ENCODE measurements around the gene WNT9A. TPM values are rescaled to one million over a fixed set of nuclear protein-coding genes. Genes with fewer than 3 reads are reported as not detected.
"Not testable (repeated sequence)": the region's sequence is repeated elsewhere in the genome, so short reads cannot be mapped to it uniquely, and the experiment has no call there.

Gene WNT9A
- total RNA-seq, 1 experiment from 2014 or later: 2.7 TPM

DNA sequence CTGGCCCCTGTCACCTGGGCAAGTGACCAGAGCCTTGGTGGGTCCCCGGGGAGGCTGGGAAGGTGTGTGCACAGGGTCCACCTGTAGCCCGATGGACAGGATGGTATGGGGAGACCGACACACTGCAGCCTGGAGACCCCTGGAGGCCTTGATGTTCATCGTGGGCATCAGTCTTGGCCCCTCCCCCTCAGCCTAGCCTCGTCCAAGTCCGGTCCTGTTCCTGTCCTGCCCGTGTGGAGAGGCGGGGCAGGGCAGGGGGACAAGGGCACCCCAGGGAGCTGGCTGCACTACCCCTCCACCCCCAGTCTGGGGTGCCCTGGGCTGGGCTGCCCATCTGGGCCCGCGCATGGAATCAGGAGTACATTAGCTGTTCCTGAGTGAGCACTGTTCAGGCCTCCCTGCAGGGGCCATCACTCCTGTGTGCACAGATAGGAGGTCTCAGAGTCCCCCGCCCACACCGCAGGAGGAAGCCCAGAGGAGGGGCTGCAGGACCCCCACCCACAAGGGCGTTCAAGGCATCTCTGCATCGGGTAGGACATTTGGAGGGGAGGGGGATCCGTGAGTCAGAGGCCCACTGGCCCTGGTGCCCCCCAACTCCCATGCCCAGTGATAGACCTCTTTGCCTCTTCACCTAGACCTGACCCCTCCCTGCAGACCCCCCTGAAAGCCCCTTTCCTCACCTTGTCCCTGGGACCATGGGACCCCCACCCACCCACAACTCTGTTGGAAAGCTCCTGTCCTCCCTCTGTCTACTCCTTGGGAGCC is 63.2 kb downstream of the WNT9A start:
- in situ Hi-C loops (cut with HindIII; ENCODE audit: low sequenced_read_pairs): no loop called here

DNA sequence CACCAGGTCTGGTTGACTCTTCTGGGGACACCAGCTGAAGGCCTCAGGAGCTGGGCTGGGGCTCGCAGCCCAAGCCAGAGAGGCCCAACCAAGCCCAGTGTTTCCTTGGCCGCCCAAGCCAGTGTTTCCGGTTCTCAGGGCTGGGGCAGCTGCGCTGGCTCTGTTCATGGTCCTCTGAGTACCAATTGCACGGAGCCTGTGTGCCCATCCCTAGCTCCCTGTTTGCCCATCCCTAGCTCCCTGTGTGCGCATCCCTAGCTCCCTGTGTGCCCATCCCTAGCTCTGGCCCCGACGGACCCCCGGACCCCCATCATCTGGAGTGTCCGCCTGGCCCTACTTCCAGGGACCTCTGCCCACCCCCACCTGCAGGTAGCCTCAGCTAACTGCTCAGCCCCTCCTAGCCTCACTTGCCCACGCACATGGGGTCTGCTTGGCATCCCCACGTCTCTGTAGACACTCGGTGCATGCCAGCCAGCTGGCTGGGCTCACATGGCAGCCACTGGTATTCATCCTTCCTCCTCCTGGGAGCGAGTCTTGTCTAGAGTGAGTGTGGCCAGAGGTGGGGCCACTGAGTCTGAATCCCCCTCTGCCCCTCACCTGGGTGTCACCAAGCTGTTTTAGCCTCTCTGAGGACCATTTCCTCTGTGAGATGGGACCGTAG is 64.0 kb downstream of the WNT9A start:
- in situ Hi-C loops (cut with HindIII; ENCODE audit: low sequenced_read_pairs): no loop called here
- DNase-seq (ENCODE audit: low spot score): no peak

More for the DNA sequence above, 63.2 kb downstream of the WNT9A start:
- DNase-seq (ENCODE audit: low spot score): no peak

GRCh38 chr1:227883073-227883520 is 64.6 kb downstream of the WNT9A start:
- no peak for DNase-seq (ENCODE audit: low spot score)
- in situ Hi-C loops (cut with HindIII; ENCODE audit: low sequenced_read_pairs): no loop called here

GRCh38 chr1:227880342-227880924 is 67.3 kb downstream of the WNT9A start:
- in situ Hi-C loops (cut with HindIII; ENCODE audit: low sequenced_read_pairs): no loop called here
- no peak for DNase-seq (ENCODE audit: low spot score)

- DNase-seq (ENCODE audit: low spot score); in situ Hi-C loops (cut with HindIII; ENCODE audit: low sequenced_read_pairs): not testable (repeated sequence)
Measured at GRCh38 chr1:227877810-227878209, 69.9 kb downstream of the WNT9A start.

- DNase-seq (ENCODE audit: low spot score); in situ Hi-C loops (cut with HindIII; ENCODE audit: low sequenced_read_pairs): not testable (repeated sequence)
Measured at GRCh38 chr1:227871892-227872291, 75.8 kb downstream of the WNT9A start.

- no peak for DNase-seq (ENCODE audit: low spot score)
- in situ Hi-C loops (cut with HindIII; ENCODE audit: low sequenced_read_pairs): no loop called here
Measured at GRCh38 chr1:227870366-227870765, 77.4 kb downstream of the WNT9A start.

DNA sequence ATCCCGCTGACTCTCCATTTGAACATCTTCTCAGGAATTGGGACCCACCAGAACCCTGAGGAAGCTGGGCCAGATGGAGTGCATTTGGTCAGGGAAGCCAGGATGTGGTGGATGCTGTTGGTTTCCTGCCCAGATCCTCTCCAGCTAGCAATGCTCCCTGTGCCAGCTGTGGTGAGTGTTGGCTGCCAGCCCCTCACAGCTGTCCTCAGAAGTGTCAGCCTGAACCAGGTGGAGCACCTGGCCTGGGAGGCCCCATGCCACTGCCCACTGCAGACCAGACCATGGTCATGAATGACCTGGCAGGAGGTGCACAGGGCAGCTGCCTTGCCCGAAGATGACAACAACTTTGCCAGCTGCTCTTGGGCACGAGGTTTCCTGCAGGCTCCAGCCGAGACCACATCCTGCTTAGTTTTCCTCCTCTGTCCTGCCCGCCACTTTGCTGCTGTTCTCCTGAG is 77.9 kb downstream of the WNT9A start:
- DNase-seq (ENCODE audit: low spot score): no peak
- in situ Hi-C loops (cut with HindIII; ENCODE audit: low sequenced_read_pairs): no loop called here

DNA sequence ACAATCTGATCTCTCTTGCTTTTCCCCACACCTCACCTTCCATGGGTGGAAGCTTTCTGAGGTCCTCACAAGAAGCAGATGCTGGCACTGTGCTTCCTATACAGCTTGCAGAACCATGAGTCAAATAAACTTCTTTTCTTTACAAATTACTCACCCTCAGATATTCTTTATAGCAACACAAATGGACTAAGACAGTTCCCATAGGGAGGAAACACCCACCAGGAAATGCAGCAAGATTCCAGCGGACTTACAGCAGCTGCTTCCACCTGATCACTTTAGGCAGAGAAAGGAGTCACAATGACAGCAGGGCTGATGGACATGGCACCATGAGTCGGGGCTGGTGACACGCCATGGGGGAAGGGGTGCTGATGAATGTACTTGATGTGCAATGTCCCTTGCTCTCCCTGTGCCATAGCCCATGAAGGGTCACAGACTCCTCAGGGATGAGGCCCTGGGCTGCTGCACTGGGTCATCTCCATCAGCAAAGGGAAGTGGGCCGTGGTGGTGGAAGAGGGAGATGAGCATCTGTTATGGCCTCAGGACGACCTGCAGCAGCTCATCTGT is 78.4 kb downstream of the WNT9A start:
- no peak for DNase-seq (ENCODE audit: low spot score)
- in situ Hi-C loops (cut with HindIII; ENCODE audit: low sequenced_read_pairs): no loop called here

Other genes with a start within 250 kb of the WNT9A start
- 38.3 and 38.7 TPM in 2 replicates for gene JMJD4, start 212.6 kb downstream of the WNT9A start, total RNA-seq (2014; rRNA removed; shearing (Covaris generic))
- 72.9 and 84.9 TPM in 2 replicates for gene SNAP47, start 212.5 kb downstream of the WNT9A start, total RNA-seq (2014; rRNA removed; shearing (Covaris generic))
- gene PRSS38, start 132.3 kb downstream of the WNT9A start, total RNA-seq (2014; rRNA removed; shearing (Covaris generic)): not detected in 2 replicates
- 0.37 TPM in 1 of 2 replicates, not detected in the other for gene WNT3A, start 59.1 kb upstream of the WNT9A start, total RNA-seq (2014; rRNA removed; shearing (Covaris generic))
- gene ARF1, start 134.8 kb upstream of the WNT9A start, total RNA-seq (2014; rRNA removed; shearing (Covaris generic)): 298 and 328 TPM in 2 replicates
- 29.7 and 36.9 TPM in 2 replicates for gene C1orf35, start 155.4 kb upstream of the WNT9A start, total RNA-seq (2014; rRNA removed; shearing (Covaris generic))
- gene MRPL55, start 161.4 kb upstream of the WNT9A start, total RNA-seq (2014; rRNA removed; shearing (Covaris generic)): 93.7 and 103 TPM in 2 replicates
- gene GUK1, start 192.3 kb upstream of the WNT9A start, total RNA-seq (2014; rRNA removed; shearing (Covaris generic)): 172 and 313 TPM in 2 replicates
- gene GJC2, start 202.0 kb upstream of the WNT9A start, total RNA-seq (2014; rRNA removed; shearing (Covaris generic)): 0.74 and 1.2 TPM in 2 replicates
- 9.7 and 19.0 TPM in 2 replicates for gene IBA57, start 217.9 kb upstream of the WNT9A start, total RNA-seq (2014; rRNA removed; shearing (Covaris generic))

Measured in G401 (cell line).